HL-60/S4 treated with phorbol 12-myristate 13-acetate at 8.2 ng/mL for 4 days and 3 days (cell line): ENCODE measurements around the gene ABCB8.

ENCODE experiments used
- in situ Hi-C: fragments of 300-500 bp; cut with MboI; formaldehyde crosslinking; loops from 2 replicates; pipeline ENCODE4 v1.15.0; 2022; ENCODE audit warnings: low sequenced_read_pairs

The ABCB8 gene

GRCh38 chr7:151095828-151096475 lies 67.7 kb downstream of the ABCB8 start:
- in situ Hi-C loops = no loop called here
